ENCODE data around the gene RFX8.
A peak's percentile ranks its signal among the peaks of the same experiment; 100 is the strongest.

Gene RFX8

DNA sequence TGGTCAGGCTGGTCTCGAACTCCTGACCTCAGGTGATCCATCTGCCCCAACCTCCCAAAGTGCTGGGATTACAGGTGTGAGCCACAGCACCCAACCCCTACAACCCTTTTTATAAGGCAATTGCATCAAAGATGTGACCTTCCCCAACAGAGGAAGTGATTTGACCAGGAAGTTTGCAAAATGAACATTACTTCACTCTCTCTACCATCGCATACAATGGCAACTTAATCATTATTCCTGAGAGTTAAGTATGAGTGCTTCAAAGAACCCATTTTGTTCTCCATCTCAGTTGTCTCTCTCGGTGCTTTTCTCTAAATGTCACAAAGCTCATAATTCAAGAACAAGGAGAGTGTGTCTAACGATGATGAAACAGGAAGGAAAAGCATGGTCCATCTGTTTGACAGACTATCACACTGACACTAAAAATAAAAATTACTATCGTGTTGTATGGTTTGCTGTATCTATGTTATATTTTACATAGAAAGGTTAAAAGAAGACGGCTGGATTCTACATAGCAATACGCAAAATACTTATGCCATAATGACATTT, 69.5 kb downstream of the RFX8 start:
- peak; percentile 33 for DNase-seq

DNA sequence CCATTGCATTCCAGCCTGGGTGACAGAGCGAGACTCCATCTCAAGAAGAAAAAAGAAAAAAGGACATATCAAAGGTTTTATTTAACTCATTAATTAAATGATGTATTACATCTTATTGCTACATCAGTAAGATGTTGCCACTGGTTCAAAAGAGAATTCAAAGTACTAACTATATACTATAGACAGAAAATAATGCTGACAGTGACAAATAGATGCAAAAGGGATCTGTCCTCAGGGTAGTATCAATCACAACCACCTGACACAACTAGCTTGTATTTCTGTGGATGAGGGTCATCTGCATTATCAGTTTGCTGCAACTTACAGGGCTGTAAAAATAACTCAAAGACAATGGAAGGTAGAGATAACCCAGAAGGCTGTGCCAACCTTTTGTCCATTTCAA, 71.2 kb downstream of the RFX8 start:
- DNase-seq: no peak

DNA sequence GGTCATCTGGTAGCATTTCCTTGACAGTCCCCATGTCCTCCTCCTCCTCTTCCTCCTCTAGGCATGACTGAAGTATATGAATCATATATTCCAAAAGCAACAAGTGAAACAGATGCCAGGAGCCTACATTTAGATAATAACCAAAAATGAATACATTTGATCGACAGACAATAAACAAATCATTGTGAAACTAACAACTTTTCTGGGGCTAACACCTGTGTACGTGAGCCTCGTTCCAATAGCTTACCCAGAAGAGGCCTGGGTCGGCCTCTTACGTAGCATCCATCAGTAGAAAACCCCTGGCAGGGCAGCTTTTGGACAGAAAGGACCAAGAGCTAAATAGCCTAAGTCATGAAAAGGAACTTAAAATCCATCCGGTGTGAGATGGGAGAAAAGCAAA, 72.3 kb downstream of the RFX8 start:
- DNase-seq: no peak

GRCh38 chr2:101401906-101402305, 73.0 kb downstream of the RFX8 start:
- DNase-seq: no peak

- DNase-seq: peak; percentile 29
Measured at GRCh38 chr2:101401326-101401665, 73.6 kb downstream of the RFX8 start.

DNA sequence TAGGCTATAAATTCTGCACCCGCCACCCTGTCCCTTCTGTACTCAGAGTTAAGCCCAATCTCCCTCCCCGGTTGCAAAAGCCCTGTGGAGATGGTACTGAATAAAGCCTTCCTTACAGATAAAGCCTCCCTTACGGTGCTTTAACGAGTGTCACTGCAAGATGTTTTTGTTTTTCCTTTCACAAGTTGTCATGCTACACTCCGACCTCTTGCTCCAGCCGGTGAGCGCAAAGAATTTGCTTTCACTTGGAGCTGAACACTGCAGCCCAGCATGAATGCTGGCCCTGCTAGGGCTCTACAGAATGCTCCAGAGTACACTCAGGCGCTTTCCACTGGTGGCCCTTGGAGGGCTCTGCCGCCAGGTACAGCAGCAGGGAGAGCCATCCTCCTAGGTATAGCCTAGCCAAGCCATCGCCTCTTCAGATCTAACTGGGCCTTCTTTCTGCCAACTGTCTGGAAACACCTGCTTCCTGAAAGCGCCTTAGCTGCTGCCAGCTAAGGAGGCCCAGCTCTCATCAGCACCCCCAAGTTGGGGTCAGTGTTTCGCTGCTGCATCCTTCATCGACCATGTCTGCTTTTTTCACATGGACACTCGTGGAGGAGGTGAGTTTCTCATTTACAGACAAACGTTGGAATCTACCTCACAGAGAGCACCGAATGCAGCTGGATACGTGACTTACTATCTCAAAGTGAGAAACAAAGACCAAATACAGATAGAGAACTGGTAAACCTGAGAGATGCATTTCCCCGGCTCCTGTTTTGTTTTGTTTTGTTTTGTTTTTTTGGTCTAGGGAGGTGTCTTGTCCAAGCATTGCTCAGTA, 74.2 kb downstream of the RFX8 start:
- DNase-seq: peak; percentile 43

GRCh38 chr2:101400048-101400447, 74.9 kb downstream of the RFX8 start:
- no peak for DNase-seq

- DNase-seq: no peak
Measured at GRCh38 chr2:101399021-101399799, 75.7 kb downstream of the RFX8 start.

DNA sequence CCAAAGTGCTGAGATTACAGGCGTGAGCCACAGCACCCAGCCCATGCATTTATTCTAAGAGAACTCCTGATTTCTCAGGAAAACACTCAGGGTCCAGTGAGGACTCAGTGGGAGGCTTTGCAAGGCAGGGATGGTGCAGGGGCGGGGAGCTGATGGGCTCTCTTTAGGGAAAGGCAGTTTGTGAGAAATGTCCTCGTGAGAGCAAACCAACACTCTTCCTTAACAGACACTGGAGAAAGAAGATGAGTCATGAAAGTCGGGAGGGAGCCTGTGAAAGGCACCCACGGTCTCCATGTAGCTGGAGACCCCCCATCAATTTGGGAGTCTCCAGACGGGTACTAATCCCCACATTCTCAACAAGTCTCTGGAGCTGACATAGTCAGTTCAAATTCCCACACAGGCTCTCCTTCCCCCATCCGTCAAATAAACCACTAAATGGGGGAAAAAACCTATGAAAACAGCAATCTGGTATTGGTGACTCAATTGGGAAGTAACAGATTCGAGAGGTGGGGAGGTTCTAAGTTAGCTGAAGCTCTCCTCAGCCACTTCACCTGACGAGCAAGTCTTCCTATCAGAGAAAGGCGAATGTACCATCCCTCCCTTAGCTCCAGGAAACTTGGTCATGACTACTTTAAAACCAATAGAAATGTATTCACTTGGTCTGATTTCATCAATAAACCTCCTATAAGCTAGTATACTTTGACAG, 76.6 kb downstream of the RFX8 start:
- DNase-seq: no peak

- DNase-seq: no peak
Measured at GRCh38 chr2:101396316-101396717, 78.6 kb downstream of the RFX8 start.

- no peak for DNase-seq
Measured at GRCh38 chr2:101395545-101396315, 79.2 kb downstream of the RFX8 start.

- no peak for DNase-seq
Measured at GRCh38 chr2:101388232-101388631, 86.7 kb downstream of the RFX8 start.

DNA sequence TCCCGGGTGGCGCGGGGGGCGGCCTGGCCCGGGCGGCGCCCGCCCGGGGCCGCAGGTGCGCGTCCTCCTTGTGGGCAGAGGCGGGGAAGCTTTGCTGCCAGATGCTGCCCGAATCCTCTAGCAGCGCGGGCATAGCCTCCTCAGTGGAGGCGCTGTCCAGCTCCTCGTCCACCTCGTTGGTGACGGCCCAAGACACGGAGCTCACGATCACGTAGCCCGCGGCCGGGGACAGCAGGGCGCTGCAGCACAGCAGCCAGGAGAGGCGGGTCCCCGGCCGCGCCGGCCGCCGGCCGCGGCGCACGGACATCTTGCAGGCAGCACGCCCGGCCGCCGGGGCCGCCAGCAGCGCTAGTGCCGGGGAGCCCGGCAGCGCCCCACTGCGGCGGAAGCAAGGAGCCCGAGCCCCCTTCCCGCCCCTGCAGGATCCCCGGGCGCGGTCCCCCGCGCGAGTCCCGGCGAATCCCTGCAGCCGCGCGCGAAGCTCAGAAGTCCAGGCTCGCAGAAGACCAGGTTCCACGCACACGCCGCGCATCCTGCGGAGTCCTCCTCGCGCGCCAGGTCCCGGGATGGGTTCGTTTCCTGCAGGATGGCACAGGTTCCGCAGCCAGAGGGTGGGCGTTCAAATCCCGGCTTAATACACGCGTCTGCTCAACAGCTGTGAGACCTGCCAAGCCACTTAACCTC, 87.6 kb downstream of the RFX8 start, which contains the start of gene CREG2:
Gene CREG2 (minus strand): TSS at position 353 of the 684 bp plus-strand sequence. CDS start 46 bp downstream, at position 307.
- no peak for DNase-seq

DNA sequence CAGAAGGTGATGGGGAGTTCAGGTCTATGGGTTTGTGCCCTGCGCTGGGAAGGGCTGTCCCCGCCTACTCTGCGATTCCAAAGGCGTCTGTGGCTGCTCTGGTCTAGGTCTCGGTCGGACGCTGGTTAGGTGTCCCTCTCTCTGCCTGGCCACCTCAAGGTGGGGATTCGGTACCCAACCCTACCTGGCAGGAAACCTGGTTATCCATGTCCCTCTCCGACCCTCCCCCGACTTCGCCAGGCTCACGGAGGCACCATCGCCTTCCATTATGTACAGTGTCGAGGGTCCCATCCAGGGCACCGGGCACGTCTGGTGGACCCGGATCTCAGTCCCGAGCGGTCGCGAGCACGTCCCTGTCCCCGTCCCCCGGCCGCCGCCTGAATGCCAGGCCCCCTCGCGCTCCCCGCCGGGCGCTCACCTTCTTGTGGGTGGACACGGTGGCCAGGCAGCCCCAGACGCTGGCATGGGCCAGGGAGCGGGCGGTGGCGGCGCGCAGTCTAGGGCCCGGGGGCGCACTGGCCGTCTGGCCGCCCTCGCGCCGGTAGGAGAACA, 88.2 kb downstream of the RFX8 start:
- no peak for DNase-seq

- DNase-seq: no peak
Measured at GRCh38 chr2:101383016-101383541, 91.8 kb downstream of the RFX8 start.

- DNase-seq: no peak
Measured at GRCh38 chr2:101382442-101382841, 92.5 kb downstream of the RFX8 start.

DNA sequence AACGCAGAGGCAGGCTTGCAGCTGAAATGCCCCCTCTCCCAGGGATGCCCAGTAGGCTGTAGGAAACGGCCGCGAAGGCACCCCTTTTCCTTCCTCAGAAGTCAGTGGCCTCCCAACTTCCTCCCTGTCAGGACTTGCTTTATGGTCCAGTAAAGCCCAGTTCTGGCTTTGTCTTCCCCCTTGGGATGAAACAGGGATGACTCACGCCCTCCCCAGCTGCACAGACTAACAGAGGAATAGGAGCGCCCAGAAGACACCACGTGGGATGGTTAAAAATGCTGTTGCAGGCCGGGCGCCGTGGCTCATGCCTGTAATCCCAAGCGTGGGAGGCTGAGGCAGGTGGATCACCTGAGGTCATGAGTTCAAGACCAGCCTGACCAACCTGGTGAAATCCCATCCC, 94.5 kb downstream of the RFX8 start:
- no peak for DNase-seq

DNA sequence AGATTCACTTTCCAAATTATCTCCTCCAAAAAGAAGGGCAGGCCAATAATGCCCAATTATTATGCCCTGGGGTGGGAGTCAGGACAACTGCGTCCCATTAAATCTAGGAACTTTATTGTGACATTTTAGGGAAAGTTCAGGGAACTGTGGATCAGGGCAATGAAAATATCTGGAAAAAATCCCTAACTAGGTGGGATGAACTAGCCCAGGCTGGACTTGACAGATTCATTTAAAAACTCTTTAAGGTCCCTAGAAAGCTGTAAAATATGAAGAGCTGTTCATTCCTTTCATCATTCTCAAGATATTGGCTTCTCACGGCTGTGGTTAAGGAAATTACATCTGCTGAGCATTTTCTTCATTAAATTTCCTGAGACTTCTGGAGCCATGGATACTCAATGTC, 95.8 kb downstream of the RFX8 start:
- no peak for DNase-seq

- no peak for DNase-seq
Measured at GRCh38 chr2:101375653-101376052, 99.3 kb downstream of the RFX8 start.

DNA sequence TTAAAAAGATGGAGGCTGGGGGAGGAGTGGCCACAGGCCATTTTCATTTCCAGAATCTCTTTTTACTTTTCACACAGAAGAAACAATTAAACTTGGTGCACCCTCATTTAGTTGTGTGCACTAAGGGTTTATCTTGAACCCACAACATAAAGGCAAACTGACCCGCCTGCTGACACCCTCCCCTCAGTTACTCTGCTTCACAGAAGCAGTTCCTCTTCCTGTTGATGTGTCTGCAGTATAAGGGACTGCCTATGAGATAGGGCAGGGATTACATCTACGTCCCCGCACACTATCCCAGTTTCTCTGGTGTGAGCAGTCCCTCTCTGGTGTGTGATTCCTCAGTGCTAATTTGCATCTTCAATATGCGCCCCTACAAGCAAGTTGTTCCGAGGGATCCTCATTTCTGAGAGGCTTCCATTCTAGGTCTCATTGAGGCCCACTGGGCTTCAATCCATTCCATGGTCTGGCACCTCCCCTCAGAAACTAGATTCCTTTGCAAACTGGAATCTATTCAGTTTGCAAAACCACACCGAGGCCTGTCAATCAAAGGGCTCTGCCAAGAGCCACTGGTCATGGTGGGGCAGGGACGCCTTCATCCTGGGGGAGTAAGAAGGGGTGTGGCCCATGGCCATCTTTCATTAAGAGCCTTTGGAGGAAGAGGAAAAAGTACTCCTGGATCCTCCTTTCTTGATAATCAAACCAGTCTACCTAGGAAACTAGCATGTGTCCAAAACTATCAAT, 99.9 kb downstream of the RFX8 start:
- no peak for DNase-seq

DNA sequence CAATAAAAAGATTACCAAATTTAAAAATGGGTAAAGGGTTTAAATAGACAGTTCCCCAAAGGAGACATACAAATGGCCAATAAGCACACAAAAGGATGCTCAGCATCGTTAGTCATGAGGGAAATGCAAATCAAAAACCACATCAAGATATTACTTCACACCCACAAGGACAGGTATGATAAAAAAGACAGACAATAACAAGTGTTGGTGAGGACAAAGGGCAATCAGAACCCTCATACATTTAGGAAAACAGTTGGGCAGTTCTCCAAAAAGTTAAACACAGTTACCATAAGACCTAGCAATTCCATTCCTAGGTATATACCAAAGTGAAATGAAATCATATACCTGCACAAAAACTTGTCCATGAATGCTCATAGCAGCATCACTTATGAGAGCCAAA, 102.1 kb downstream of the RFX8 start:
- no peak for DNase-seq

All from GDM1 (cell line).